ENCODE results near the gene TEX19.
A peak's percentile ranks its signal among the peaks of the same experiment; 100 is the strongest.

TEX19 gene

DNA sequence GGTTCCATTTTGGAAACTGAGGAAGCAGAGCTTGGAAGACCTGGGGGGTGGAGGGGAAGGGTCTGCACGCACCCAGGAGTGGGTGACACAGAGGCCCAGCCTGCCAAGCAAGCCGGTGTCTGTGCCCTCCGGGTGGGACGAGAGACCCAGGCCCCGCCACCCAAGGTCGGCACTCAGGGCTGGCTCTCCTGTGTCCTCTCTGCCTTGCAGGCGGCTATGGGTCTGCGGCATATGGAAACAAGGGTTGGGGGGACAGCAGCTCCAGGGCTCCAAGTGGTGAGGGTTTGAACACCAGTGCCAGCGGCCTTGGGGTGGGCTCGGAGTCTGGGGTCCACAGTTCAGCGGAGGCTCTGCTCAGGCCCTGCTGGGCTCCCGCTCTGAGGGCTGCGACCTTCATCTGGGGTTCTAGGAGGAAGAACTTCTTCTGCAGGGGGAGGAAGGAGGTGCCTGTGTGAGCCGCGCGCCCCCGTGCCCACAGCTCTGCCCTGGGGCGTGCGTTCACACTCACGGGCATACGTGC, 37.0 kb upstream of the TEX19 start:
- no peak for DNase-seq (ENCODE audit: low spot score)

DNA sequence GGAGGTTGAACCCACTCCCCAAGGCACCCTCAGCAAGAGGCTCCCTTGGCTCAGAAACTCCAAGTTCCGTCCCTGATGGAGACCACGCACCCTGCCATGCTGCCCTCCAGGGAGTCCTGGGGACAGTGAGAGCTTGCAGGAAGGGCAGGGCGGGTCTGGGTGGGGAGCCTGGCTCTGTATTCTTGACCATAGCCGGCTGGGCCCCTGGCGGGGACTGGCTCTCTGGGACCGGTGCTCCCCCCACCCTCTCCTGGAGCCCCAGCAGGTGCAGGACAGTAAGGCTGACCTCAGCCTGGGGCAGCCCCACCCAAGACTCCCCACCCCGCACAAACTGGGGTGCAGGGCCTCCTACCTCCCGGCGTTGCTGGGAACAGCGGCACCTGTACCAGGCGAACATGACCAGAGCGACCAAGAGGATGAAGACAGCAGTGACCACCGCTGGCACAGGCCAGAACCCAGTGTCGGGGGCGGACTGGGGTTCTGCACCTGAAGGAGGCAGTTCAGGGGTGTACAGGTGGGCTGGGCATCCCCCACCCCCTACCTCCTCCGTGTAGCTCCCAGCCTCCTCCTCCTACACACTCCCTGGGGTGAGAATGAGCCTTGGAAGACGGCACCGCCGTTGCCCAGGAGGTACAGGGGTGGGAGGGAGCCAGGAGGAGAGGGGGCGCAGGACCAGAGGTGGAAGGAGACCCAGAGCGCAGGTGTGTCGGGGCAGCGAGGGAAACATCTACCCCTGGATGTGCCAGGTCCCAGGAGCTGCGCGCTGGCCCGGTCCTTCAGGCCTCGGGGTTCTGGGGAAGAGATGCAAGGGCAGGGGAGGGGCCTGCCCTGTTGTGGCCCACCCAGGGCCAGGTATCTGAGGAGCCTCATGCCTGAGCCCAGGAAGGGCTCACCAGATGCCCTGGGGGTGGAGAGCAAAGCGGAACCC, 36.3 kb upstream of the TEX19 start:
- no peak for DNase-seq (ENCODE audit: low spot score)

DNA sequence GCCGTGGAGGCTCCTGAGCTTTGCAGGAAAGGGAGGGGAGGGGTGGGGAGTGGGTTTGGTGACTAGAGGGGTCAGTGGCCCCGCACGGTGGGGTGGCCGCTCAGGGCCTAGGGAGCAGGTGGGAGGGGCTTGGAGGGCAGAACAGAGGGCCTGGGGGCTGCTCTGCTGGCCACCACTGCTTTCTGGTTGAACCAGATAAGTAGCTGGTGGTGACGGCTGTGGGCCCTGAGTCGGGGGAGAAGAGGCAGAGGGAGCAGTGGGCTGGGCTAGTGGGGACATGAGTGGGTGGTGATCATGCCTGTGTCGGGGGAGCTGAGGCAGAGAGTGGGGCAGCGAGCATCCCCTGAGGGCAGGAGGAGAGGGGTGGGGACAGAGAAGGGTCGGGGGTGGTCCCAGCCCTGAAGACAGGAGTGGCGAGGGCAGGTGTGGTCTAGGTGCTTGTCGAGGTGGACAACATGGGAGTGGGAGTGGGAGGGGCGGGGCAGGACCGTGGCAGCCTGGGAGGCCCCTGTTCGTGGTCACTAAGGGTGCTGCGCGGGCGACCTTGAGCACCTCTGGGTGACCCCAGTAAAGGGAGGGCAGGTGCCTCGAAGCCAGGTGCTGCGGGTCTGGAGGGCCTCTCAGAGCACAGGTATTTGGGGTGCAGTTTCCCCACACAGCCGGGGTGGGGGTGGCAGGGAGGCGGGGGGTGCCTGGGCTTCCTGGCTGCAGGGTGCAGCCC, 35.4 kb upstream of the TEX19 start:
- no peak for DNase-seq (ENCODE audit: low spot score)

DNA sequence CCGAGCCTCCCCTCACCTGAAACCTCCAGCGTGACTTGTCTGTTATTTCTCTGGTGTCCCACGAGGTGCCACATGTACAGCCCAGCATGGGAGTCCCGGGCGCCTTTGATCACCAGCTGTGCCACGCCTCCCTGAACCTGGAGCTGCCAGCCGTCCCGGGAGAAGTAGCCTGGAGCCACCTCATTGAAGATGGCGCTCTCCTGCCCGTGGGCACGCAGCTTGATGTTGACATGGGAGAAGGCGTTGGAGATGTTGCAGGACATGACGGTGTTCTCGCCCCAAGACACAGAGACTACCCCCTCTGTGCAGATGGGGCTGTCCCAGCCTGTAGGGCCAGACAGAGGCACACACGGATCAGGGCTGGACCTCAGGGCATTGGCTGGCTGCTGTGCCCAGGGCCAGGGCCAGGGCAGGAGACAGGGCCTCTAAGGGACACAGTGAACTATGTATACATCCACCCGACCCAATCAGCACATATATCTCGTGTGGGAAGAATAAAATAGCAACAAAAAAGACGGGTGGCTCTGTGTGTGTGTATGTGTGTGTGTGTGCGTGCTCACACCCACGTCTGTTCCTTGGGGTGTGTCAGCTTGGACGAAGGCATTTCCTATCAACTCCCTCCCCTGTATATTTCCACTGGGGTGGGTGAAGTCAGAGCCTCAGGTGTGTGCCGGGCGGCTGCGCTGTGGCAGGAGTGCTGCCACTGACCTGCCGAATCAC, 34.3 kb upstream of the TEX19 start:
- DNase-seq (ENCODE audit: low spot score) = no peak

DNA sequence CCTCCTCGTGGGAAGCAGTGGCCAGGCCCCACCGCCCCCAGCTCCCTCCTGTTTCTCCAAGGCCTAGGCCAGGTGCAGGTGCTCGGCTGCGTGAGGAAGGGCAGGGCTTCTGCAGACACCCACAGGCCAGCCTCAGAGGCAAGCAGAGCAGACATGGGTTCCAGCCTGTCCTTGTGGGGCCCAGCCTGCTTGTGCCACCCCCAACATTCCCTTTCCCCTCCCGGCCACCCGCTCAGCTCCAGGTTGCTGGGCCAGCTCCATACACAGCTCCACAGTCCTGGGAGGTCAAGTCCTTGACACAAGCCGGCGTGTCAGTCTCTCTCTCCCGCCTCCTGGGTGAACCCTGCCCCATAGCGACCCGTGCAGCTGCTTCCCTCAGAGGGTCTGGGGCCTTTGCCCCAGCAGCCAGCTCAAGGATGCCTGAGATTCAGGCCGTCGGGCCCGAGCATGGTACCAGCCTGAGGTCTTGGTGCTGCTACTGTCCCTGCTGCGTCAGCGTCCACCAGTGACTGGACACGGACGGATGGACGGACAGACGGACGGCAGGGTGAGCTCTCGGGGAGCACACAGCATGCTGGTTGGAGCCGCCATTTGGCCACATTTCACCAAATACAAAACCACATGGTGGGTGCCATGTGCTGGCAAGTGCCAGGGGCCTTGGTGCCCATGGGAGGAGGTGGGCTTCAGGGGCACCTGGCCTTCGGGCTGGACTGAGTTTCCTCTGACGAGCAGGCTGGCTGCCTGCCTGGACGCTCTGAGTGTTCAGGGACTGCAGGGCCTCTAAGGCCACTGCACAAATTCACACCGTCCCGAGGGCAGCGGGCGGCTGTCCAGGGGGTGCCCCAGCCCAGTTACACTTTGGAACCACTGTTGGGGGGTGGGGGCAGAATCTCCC, 33.5 kb upstream of the TEX19 start:
- DNase-seq (ENCODE audit: low spot score) = no peak

DNA sequence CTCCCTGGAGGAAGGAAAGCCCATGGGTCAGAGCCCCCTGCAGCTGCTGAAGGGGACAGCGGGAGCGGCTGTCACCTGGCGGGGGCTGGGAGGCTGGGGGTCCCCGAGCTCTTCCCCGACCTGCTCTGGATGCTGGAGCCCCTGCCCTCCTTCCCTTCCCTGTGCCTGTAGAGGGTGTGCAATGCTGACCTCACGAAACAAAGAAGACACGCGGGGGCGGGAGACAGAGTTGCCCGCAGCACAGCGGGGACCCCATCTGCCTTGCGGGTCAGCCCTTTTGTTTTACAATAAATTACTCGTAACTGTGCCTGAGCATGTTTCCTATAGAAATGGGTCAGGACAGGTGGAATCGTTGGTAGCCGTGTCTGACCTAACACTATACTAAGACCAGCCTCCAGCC, 31.8 kb upstream of the TEX19 start:
- DNase-seq (ENCODE audit: low spot score) = no peak

DNA sequence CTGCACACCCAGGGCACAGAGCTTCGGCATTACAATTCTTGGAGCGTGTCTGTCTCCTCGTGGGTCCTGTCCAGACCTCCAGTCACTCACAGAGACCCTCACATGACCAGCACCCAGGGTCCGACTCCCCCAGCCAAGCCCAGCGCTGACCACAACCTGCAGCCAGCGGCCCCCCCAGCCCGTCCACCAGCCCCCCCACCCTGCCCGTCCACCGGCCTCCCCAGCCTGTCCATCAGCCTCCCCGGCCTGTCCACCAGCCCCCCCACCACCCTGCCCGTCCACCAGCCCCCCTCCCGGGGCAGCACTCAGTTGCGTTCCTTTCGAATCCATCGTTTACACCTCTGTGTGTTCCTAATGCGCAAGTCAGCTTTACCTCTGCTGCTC, 31.3 kb upstream of the TEX19 start:
- no peak for DNase-seq (ENCODE audit: low spot score)

DNA sequence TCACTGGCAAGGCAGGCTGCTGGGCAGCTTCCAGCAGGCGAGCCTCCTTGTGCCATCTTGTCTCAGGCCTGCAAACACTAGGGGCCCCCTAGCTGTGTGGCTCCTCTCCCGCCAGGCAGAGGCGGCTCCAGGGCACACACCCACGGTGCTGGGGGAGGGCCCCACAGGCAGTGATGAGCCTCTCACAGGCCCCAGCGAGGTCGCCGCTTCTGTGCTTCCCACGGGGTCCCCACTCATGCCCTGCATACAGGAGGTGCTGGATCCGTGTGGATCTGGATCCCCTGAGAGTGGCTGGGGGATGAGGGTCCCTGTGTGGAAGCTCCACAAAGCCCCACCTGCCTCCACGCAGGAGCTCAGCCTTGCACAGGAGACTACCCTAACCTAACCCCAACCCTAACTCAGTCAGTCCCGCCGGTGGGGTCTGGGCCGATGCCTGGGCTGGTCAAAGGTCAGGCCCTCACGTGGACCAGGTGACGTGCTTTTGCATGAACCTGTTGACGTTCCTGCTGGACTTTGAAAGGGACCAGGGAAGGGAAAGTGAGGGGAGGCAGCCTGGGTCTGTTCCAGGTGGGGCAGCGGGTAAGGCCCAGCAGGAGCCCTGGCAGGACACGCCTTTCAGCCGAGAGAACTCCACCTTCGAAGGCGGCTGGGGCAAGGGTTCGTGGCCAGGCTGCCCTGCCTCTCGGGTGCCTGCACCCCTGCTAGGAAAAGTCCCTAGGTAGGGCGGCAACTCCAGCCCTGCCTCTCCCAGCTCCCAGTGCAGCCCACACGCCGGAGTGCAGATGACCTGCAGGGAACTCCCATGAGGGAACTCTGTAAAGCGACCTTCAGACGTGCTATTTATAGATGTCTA, 30.7 kb upstream of the TEX19 start:
- DNase-seq (ENCODE audit: low spot score) = no peak

DNA sequence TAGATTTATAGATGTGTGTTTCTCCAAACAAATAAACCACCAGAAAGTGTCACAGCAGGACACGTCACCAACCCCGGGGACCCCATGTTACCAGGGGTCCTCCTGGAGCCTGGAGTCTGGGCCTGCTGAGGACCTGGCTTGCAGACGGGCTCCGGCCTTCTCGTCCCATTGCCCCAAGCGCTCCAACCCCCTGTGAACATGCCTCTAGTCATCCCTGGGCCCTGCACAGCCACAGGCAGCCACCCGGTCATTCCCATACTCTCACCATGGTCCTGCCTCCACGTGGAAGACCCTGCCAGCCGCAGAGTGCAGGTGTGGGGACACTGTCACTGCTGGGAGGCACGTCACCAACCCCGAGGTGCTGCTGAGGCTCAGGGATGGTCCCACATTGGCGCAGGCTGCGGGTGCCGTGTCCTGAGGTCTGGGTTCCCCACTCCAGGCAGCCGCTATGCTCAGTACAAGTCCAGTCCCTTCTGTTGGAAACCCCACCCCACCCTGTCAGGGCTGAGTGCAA, 30.0 kb upstream of the TEX19 start:
- no peak for DNase-seq (ENCODE audit: low spot score)

DNA sequence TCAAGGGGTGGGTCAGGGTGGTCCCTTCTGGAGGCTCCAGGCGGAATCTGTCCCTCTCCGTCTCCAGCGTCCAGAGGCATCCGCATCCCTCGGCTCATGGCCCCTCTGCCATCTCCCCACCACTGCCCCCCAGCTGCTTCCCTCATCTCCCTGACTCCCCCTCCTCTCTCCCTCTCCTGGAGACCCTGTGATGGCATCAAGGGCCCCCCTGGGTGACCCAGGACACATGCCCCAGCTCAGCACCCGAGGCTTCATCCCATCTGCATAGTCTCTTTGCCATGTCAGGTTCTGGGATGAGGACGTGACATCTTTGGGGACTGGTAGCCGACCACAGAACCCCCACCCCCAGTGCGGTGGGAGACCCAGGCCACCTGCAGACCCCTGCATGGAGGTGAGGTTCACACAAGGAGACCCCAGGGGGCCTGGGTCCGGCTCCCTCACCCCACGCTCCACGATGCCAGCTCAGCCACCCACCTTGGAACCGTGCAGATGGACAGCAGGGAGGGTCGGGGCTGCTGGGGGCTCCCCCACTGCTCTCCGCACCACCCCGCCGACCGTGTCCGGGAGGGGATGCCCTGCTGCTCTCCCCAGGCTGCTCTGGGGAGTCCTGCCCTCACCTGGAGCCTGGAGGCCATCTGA, 29.2 kb upstream of the TEX19 start:
- DNase-seq (ENCODE audit: low spot score) = no peak

DNA sequence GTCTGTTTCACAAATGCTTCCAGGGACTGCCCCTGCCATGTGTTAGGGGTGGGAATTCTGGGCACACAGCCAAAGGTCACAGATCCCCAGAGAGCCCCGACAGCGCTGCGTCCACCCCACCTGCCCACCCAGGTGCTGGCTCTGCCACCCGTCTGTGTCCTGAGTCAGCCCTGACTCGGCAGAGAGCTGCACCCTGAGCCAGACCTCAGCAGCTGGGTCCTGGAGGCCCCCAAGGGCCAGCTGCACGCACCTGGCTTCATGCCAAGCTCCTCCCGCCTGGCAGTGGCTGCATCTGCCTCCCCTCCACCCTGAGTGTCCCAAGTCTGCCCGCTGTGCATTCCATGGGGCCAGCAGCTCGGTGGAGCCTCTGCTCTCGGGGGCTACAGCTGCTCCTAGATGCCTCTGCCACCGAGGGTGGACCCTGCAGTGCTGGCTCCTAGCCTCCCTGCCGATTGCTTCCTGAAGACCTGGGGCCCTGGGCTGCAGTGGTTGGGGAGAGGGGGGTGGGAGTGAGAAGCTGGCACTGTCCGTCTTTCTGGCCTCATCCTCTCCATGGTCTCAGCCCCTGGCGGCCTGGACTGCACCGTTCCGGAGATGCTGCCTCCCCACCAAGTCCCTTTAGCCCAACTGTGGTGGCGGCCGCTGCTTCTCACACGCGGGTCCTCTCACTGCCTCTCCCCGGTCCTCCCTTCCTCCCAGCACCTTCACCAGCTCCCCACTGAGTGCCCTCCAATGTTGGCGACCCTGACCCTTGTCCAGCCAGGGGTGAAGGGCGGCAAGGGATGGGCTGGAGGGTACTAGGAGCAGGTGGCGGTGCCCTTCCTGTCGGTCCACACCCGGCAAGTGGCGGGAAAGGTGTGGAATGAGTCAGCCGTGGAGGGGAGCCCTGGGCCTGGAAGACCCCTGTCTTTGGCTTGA, 28.5 kb upstream of the TEX19 start:
- peak; percentile 95 for DNase-seq (ENCODE audit: low spot score)

DNA sequence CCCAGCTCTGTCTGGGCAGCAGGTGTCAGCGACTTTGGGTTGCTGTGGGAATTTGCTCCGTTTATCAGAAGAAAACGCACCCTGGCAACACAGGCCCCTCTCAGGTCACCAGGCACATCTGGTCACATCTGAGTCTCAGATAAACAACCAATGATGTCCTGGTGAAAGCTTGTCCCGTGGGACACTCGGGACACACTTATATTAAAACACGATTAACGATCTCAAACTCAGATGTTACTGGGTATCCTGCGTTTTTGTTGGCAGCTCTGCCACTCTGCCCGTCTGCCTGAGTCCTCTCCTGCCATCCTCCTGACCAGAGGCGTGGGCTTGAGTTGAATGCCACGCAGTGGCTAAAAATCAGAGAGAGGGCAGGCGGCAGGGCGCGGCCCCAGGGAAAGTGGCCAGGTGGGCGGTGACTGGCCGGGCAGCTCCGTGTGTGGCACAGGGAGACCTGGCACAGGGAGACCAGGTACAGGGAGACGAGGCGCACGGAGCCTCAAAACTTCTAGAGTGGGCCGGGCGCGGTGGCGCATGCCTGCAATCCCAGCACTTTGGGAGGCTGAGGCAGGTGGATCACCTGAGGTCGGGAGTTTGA, 27.6 kb upstream of the TEX19 start:
- DNase-seq (ENCODE audit: low spot score) = no peak

DNA sequence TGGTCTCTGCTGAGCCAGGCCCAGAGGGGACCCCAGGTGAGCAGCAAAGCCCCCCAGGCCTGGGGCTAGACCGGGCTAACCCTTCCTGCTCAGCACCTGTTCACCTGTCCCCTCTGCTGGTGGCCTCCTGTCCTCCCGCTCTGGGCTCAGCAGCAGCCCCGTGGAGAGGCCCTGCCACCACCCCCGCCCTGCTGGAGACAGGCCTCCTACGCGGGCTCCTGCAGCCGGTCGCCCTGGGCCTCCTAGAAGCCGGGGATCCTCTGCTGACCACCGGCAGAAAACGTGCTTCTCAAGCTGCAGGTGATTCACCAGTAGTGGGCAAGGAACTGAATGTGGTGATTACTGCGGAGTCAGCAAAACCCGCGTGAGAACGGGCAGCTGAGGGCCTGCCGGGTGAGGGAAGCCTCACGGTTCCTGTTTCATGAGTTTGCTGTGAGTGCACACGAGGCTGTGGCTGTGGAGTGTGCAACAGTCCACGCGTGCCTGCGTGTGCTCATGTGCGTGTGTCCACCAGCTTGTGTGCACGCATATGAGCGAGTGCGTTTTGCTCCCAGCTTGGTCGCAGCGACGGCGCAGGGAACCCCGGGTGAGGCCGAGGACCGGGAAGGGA, 26.3 kb upstream of the TEX19 start:
- DNase-seq (ENCODE audit: low spot score) = peak; percentile 79

DNA sequence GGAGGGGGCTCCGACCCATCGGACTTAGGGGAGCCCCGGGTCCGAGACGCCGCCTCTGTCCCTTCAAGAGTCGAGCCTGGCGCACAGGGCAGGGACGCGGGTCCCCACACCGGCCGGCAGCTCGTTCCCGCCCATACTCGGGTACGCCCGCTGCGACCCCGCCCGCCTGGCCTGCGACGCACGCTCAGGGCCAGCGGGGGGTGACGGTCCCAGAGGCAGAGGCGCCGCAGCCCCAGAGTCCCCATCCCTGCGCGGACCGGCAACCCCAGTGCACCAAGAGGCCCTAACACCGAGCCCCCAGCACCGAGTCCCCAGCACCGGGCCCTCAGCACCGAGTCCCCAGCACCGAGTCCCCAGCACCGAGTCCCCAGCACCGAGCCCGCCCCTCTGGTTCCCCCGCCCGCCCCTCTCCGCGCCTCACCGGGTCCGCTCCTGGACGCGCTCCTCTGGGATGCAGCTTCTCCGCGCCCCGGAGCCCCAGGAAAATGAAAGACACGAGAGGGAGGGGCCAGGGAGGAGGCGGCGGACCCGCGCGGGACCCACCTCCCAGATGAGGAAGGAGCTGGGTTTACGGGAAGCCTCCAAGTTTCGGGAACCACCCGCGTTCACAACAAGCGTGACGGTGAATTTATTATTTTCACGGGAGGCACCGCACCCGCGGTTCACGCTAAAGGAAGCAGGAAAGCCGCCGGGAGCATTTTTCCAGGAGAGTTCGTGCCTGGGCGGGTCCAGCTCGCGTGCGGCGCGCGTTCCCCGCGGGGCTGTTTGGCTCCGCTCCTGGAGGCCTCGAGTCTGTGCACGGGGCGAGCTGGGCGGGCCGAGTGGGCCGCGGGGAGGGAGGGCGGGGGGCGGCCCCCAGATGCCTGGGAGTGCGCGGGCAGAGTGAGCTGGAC, 25.5 kb upstream of the TEX19 start, which contains the start of gene SECTM1:
SECTM1 (minus strand) TSS at position 488 of the 893 bp plus-strand sequence. CDS start 6,526 bp downstream, outside the sequence.
- peak; percentile 90 for DNase-seq (ENCODE audit: low spot score)

DNA sequence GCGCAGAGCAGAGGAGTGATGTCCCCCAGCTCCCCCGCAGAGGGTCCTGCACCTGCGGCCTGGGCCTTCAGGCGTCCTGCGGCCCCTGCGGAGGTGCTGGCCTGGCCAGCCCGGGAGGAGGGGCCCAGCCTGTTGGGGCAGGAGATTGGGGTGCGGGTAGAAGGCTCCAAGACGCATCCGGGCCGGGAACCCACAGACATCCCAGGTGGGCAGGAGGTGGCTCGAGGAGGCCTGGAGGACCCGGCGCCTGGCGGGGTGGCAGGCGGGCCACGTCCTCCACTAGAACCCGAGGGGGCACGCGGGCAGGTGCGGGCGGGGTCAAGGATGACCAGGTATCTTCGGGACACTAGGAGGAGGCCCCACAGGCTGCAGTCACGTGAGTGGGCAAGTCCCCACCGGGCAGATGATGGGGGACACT, 24.8 kb upstream of the TEX19 start:
- no peak for DNase-seq (ENCODE audit: low spot score)

DNA sequence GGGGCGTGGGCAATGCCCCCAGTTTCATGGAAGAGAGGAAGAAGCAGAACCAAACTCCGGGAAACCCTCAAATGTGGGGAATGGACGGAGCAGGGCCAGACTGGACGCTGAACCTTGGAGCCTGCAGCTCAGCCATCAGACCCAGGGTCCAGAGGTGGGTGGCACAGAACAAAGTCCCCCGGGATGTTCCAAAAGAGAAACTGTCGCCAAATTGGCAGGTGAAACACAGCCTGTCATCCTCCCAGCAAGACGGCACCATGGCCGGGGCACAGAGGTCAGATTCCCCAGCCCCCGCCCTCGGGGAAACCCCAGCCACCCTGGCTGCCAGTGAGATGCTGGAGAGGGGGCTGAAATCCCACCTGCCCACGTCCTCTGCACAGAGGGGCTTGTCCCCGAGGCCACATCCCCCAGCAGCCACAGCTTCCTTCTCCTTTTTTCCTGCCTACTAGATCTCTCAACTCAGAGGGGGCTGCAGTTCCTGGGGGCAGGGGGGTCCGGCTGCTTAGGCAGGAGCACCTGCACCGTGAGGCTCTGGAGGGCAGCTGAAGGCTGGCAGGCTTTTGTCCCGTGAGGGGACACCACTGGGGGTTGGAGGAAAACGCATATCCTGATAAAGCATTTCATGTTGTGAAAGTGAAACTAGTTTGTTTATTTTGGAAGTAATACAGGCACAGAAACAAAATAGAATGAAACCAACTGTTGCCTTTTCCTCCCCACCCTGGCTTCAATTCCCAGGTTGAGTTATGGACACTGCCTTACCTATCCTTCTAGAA, 24.2 kb upstream of the TEX19 start:
- peak; percentile 78 for DNase-seq (ENCODE audit: low spot score)

All from hepatic stellate cell (primary cell).